Kidney (tissue), 14 donors: ENCODE data around the gene ASS1. TPM values are rescaled to one million over a fixed set of nuclear protein-coding genes. Genes with fewer than 3 reads are reported as not detected.

Experiments
- DNase-seq, 5 donors: peaks; one replicate each; pipeline ENCODE4 v3.0.0-alpha.2; 2013 to 2020
- FAIRE-seq: peaks from 2 replicates; lab custom pipeline; 2012; peaks lifted over from hg19 to GRCh38; lab: Jason Lieb, UNC
- H3K27ac ChIP-seq, 2 donors: one replicate each; pipeline ENCODE4 v1.7.0; 2013; ENCODE audit warnings: low read depth in 2 of 2, low read length in 2 of 2, inconsistent platforms in 1 of 2
- H3K27me3 ChIP-seq: one replicate; pipeline ENCODE4 v1.7.1; 2013; ENCODE audit warnings: low read length, inconsistent platforms; ENCODE audit not compliant: control insufficient read depth, insufficient read depth
- H3K36me3 ChIP-seq, 3 donors: one replicate each; pipeline versions ENCODE4 v1.7.0 to v1.7.1; 2013; ENCODE audit warnings: low read length in 3 of 3, control low read depth in 1 of 3, inconsistent platforms in 1 of 3; ENCODE audit not compliant: insufficient read depth in 3 of 3, control insufficient read depth in 2 of 3
- H3K4me1 ChIP-seq, 3 donors: one replicate each; pipeline versions ENCODE4 v1.7.0 to v1.7.1; 2013; ENCODE audit warnings: low read length in 3 of 3, inconsistent platforms in 1 of 3, low read depth in 1 of 3; ENCODE audit not compliant: control insufficient read depth in 2 of 3, insufficient read depth in 2 of 3
- H3K4me3 ChIP-seq, 3 donors: one replicate each; pipeline versions ENCODE4 v1.7.0 to v1.8.1; 2013; ENCODE audit warnings: low read length in 3 of 3, control low read depth in 1 of 3, inconsistent platforms in 1 of 3
- H3K9ac ChIP-seq, 3 donors: one replicate each; pipeline versions ENCODE4 v1.7.0 to v1.7.1; 2013; ENCODE audit warnings: low read length in 3 of 3, control low read depth in 1 of 3, inconsistent platforms in 1 of 3
- H3K9me3 ChIP-seq, 3 donors: one replicate each; pipeline versions ENCODE4 v1.7.0 to v1.7.1; 2013; ENCODE audit warnings: low read length in 3 of 3, control low read depth in 1 of 3, inconsistent platforms in 1 of 3; ENCODE audit not compliant: control insufficient read depth in 2 of 3, insufficient read depth in 1 of 3
- CTCF ChIP-seq: IDR thresholded peaks from 3 replicates; pipeline ENCODE4 v1.5.1; 2012; ENCODE audit warnings: mild to moderate bottlenecking, moderate library complexity, borderline replicate concordance; ENCODE audit not compliant: insufficient read depth; ENCODE audit errors: extremely low read depth
- intact Hi-C: fragments of 100-400 bp; cut with DNase I; formaldehyde crosslinking; loops from one replicate; pipeline ENCODE4 v1.11.1; 2022
- polyA plus RNA-seq: library from polyadenylated mRNA; stranded (reverse); fragments of 350-450 nt; fragmentation: Illumina TruSeq; extraction: RNeasy Lipid Tissue Mini Kit (QIAGEN cat#74804); gene quantifications from one replicate; pipeline ENCODE4 v1.2.3, GENCODE V29; 2014; ENCODE audit warnings: low read depth, low replicate concordance; ENCODE audit not compliant: insufficient read depth
- total RNA-seq: library from RNA; stranded (reverse); fragmentation: NEBNext Ultra II Directional; extraction: Animal tissue kit (Norgen Biotek cat#: 25700); gene quantifications from one replicate; pipeline ENCODE4 v1.2.1, GENCODE V29; 2021
- donor health status: control.
- donor health status: control.
- donor health status: control.
- donor health status: control.
- donor health status: control.
- donor health status: DM: yes; HTN: yes; CAD: no.
- donor health status: Normal renal cell carcinoma (clear cell type).

ASS1 gene
- total and polyA plus RNA-seq, 2 donors from 2014 or later, result 124 to 1,185 TPM

- H3K4me3 ChIP-seq, result no peak overlapping the region
- H3K27me3 ChIP-seq, result peaks cover 8% of the 10 kb centered on the region
- intact Hi-C loops, result no loop called here
- DNase-seq (no peak), FAIRE-seq (no peak)
- no peak overlapping the region for H3K27ac ChIP-seq
- no peak overlapping the region for H3K9ac ChIP-seq
- peaks cover 0 to 30% (median 0%) of the 10 kb centered on the region in 3 donors for H3K36me3 ChIP-seq
- no peak for TF ChIP-seq CTCF
- H3K4me1 ChIP-seq, result no peaks in the 10 kb centered on the region
- no peaks in the 10 kb centered on the region for H3K9me3 ChIP-seq
Measured at GRCh38 chr9:130470269-130470668, 25.5 kb downstream of the ASS1 start.

- FAIRE-seq (no peak), DNase-seq (no peak)
- Histone ChIP-seq H3K27ac (no peak overlapping the region), H3K4me1 (no peaks in the 10 kb centered on the region), H3K9ac (no peak overlapping the region), H3K9me3 (no peaks in the 10 kb centered on the region), H3K27me3 (peaks cover 8% of the 10 kb centered on the region), H3K4me3 (no peak overlapping the region), H3K36me3 (peaks cover 0 to 30% (median 0%) of the 10 kb centered on the region in 3 donors)
- intact Hi-C loops, result no loop called here
- TF ChIP-seq CTCF, result no peak
Measured at GRCh38 chr9:130470950-130471349, 26.2 kb downstream of the ASS1 start.

GRCh38 chr9:130471411-130472183 lies 26.8 kb downstream of the ASS1 start:
- H3K4me3 ChIP-seq, result no peak overlapping the region
- no peak for TF ChIP-seq CTCF
- no peak overlapping the region for H3K9ac ChIP-seq
- H3K9me3 ChIP-seq, result no peaks in the 10 kb centered on the region
- DNase-seq (no peak), FAIRE-seq (no peak)
- H3K36me3 ChIP-seq, result peaks cover 0 to 33% (median 0%) of the 10 kb centered on the region in 3 donors
- H3K4me1 ChIP-seq, result no peaks in the 10 kb centered on the region
- no peak overlapping the region for H3K27ac ChIP-seq
- intact Hi-C loops, result no loop called here
- peaks cover 8% of the 10 kb centered on the region for H3K27me3 ChIP-seq
